IMR-90 (cell line): Measurements from ENCODE around the gene PGR. TPM values are rescaled to one million over a fixed set of nuclear protein-coding genes. Genes with fewer than 3 reads are reported as not detected.

Experiments
- ATAC-seq: fragments of 200-7000 bp; cut with Tn5 transposase; 2 replicates; pipeline ENCODE4 v1.9.1; 2020; ENCODE audit warnings: low read depth, mild to moderate bottlenecking, moderate library complexity
- BruUV-seq: library from RNA; stranded (reverse); fragments of 400-500 nt; replicated peaks from 2 replicates; lab custom pipeline; 2021; lab: Mats Ljungman, UMichigan
- CTCF ChIA-PET: fragments of 300-600 bp; formaldehyde crosslinking; extraction: SDS; loops from one replicate; lab custom pipeline; 2021; ENCODE audit warnings: antibody characterized with exemption; lab: Yijun Ruan, JAX
- POLR2A ChIA-PET: fragments of 300-600 bp; sonication (Branson Sonifier 250); formaldehyde crosslinking; loops from one replicate; lab custom pipeline; 2022; ENCODE audit warnings: antibody characterized with exemption; ENCODE audit not compliant: unreplicated experiment; lab: Charles Lee
- DNase-seq: peaks from one replicate; pipeline ENCODE4 v3.0.0; 2013
- H2AFZ ChIP-seq: replicated peaks from 2 replicates; pipeline ENCODE3; 2013; ENCODE audit warnings: low read length, mild to moderate bottlenecking; ENCODE audit not compliant: poor library complexity
- H2AK5ac ChIP-seq: 2 replicates; pipeline ENCODE4 v1.6.1; 2013; ENCODE audit warnings: low read depth, low read length, inconsistent platforms
- H2AK9ac ChIP-seq: replicated peaks from 2 replicates; pipeline ENCODE3; 2013; ENCODE audit warnings: mild to moderate bottlenecking, low read depth, low read length, moderate library complexity; ENCODE audit not compliant: poor library complexity
- H2BK120ac ChIP-seq: 2 replicates; pipeline ENCODE4 v1.6.1; 2013; ENCODE audit warnings: low read depth, low read length, inconsistent platforms
- H2BK15ac ChIP-seq: 3 replicates; pipeline ENCODE4 v1.6.1; 2013; ENCODE audit warnings: low read depth, low read length, inconsistent platforms
- H2BK20ac ChIP-seq: 2 replicates; pipeline ENCODE4 v1.6.1; 2013; ENCODE audit warnings: low read depth, mild to moderate bottlenecking, inconsistent platforms, low read length, moderate library complexity
- H2BK5ac ChIP-seq: 2 replicates; pipeline ENCODE4 v1.6.1; 2013; ENCODE audit warnings: mild to moderate bottlenecking, low read depth, low read length, inconsistent platforms; ENCODE audit not compliant: poor library complexity, severe bottlenecking
- H3K14ac ChIP-seq: replicated peaks from 2 replicates; pipeline ENCODE4 v1.6.1; 2013; ENCODE audit warnings: low read depth, low read length, inconsistent platforms
- H3K18ac ChIP-seq: 2 replicates; pipeline ENCODE4 v1.6.1; 2013; ENCODE audit warnings: low read depth, low read length, control low read depth
- H3K23ac ChIP-seq: 2 replicates; pipeline ENCODE4 v1.6.1; 2013; ENCODE audit warnings: low read depth, low read length, inconsistent platforms
- H3K27ac ChIP-seq: 2 replicates; pipeline ENCODE4 v1.5.1; 2013; ENCODE audit warnings: mild to moderate bottlenecking, control low read depth, low read length; ENCODE audit not compliant: insufficient read depth
- H3K27me3 ChIP-seq: 2 replicates; pipeline ENCODE4 v1.6.1; 2013; ENCODE audit warnings: low read length; ENCODE audit not compliant: control insufficient read depth, insufficient read depth
- H3K36me3 ChIP-seq: 2 replicates; pipeline ENCODE4 v1.6.1; 2013; ENCODE audit warnings: low read length, mixed read lengths; ENCODE audit not compliant: control insufficient read depth, insufficient read depth
- H3K4ac ChIP-seq: 2 replicates; pipeline ENCODE4 v1.6.1; 2013; ENCODE audit warnings: low read depth, low read length, inconsistent platforms
- H3K4me1 ChIP-seq: 2 replicates; pipeline ENCODE4 v1.6.1; 2013; ENCODE audit warnings: low read length, mixed read lengths; ENCODE audit not compliant: control insufficient read depth, insufficient read depth
- H3K4me2 ChIP-seq: 2 replicates; pipeline ENCODE4 v1.6.1; 2013; ENCODE audit warnings: low read depth, mild to moderate bottlenecking, control low read depth, low read length, moderate library complexity
- H3K4me3 ChIP-seq: 2 replicates; pipeline ENCODE4 v1.5.1; 2013; ENCODE audit warnings: low read depth, mild to moderate bottlenecking, control low read depth, low read length, moderate library complexity; ENCODE audit not compliant: insufficient read depth
- H3K56ac ChIP-seq: 2 replicates; pipeline ENCODE4 v1.6.1; 2013; ENCODE audit warnings: low read length, inconsistent platforms; ENCODE audit not compliant: insufficient read depth; ENCODE audit errors: extremely low read depth
- H3K79me1 ChIP-seq, 2 experiments: 2 replicates each; pipeline ENCODE4 v1.6.1; 2013; ENCODE audit warnings: low read length in 2 of 2, inconsistent platforms in 1 of 2, low read depth in 1 of 2
- H3K9ac ChIP-seq: 2 replicates; pipeline ENCODE4 v1.6.1; 2013; ENCODE audit warnings: low read depth, low read length, control low read depth
- H3K9me1 ChIP-seq: 2 replicates; pipeline ENCODE4 v1.6.1; 2013; ENCODE audit warnings: low read length, inconsistent platforms; ENCODE audit not compliant: insufficient read depth
- H3K9me3 ChIP-seq: 2 replicates; pipeline ENCODE4 v1.6.1; 2013; ENCODE audit warnings: low read length; ENCODE audit not compliant: control insufficient read depth, insufficient read depth
- H4K20me1 ChIP-seq: 2 replicates; pipeline ENCODE4 v1.6.1; 2013; ENCODE audit warnings: low read length, inconsistent platforms; ENCODE audit not compliant: insufficient read depth
- H4K5ac ChIP-seq: 2 replicates; pipeline ENCODE4 v1.6.1; 2013; ENCODE audit warnings: mild to moderate bottlenecking, low read depth, low read length, control low read depth
- H4K8ac ChIP-seq, 2 experiments: 2 replicates each; pipeline ENCODE4 v1.6.1; 2013; ENCODE audit warnings: low read depth in 2 of 2, low read length in 2 of 2, control low read depth in 1 of 2, inconsistent platforms in 1 of 2
- H4K91ac ChIP-seq: 2 replicates; pipeline ENCODE4 v1.6.1; 2013; ENCODE audit warnings: low read depth, low read length, inconsistent platforms; ENCODE audit not compliant: insufficient read depth
- BHLHE40 ChIP-seq: fragments of 150-350 bp; IDR thresholded peaks from 2 replicates; pipeline ENCODE4 v1.6.1; 2016; ENCODE audit warnings: mild to moderate bottlenecking, low read depth, low read length
- CEBPB ChIP-seq: IDR thresholded peaks from 2 replicates; pipeline ENCODE4 v1.6.1; 2012; ENCODE audit warnings: low read depth, low read length, improper control_type of control experiment
- CHD1 ChIP-seq: IDR thresholded peaks from 2 replicates; pipeline ENCODE4 v1.6.1; 2012; ENCODE audit warnings: low read depth, low read length, improper control_type of control experiment
- FOS ChIP-seq: fragments of 150-350 bp; IDR thresholded peaks from 2 replicates; pipeline ENCODE4 v1.6.1; 2016; ENCODE audit warnings: low read depth, low read length
- MAFK ChIP-seq: IDR thresholded peaks from 2 replicates; pipeline ENCODE4 v1.6.1; 2012; ENCODE audit warnings: low read depth, low read length, improper control_type of control experiment
- MAZ ChIP-seq: IDR thresholded peaks from 2 replicates; pipeline ENCODE4 v1.6.1; 2012; ENCODE audit warnings: low read depth, mild to moderate bottlenecking, low read length, improper control_type of control experiment, moderate library complexity, borderline replicate concordance
- MXI1 ChIP-seq: IDR thresholded peaks from 2 replicates; pipeline ENCODE4 v1.6.1; 2012; ENCODE audit warnings: low read depth, mild to moderate bottlenecking, low read length, moderate library complexity, borderline replicate concordance
- NFE2L2 ChIP-seq: fragments of 150-350 bp; IDR thresholded peaks from 2 replicates; pipeline ENCODE4 v1.6.1; 2016; ENCODE audit warnings: low read depth, mild to moderate bottlenecking, low read length
- POLR2A ChIP-seq: IDR thresholded peaks from 2 replicates; pipeline ENCODE4 v1.6.1; 2012; ENCODE audit warnings: mild to moderate bottlenecking, low read depth, low read length
- RAD21 ChIP-seq: IDR thresholded peaks from 2 replicates; pipeline ENCODE4 v1.6.1; 2012; ENCODE audit warnings: low read length, improper control_type of control experiment
- RCOR1 ChIP-seq: IDR thresholded peaks from 2 replicates; pipeline ENCODE4 v1.6.1; 2012; ENCODE audit warnings: mild to moderate bottlenecking, low read length, improper control_type of control experiment; ENCODE audit not compliant: insufficient replicate concordance
- RFX5 ChIP-seq: IDR thresholded peaks from 2 replicates; pipeline ENCODE4 v1.8.0; 2012; ENCODE audit warnings: low read depth, mild to moderate bottlenecking, low read length, moderate library complexity
- SMC3 ChIP-seq: fragments of 150-350 bp; IDR thresholded peaks from 2 replicates; pipeline ENCODE4 v1.6.1; 2016; ENCODE audit warnings: low read depth, mild to moderate bottlenecking, antibody characterized with exemption, low read length, moderate library complexity
- WGBS, 2 experiments: methylation state at CpG; one replicate each; pipeline versions ENCODE4 v1.1.5 to v1.1.7; 2013; ENCODE audit warnings: missing lambda C conversion rate in 2 of 2; ENCODE audit not compliant: insufficient read length in 1 of 2; ENCODE audit errors: extremely low coverage in 2 of 2; 5-methylcytosine and 5-hydroxymethylcytosine counted together
- dilution Hi-C: fragments of 300-500 bp; cut with HindIII; formaldehyde crosslinking; loops from one replicate; pipeline ENCODE4 v1.14.3; 2018; ENCODE audit warnings: low sequenced_read_pairs; ENCODE audit not compliant: unreplicated experiment
- in situ Hi-C: fragments of 300-500 bp; cut with MboI; formaldehyde crosslinking; loops from 3 replicates; pipeline ENCODE4 v1.14.3; 2019; ENCODE audit warnings: low sequenced_read_pairs, inconsistent platforms, mixed read lengths
- intact Hi-C: fragments of 100-400 bp; cut with micrococcal nuclease; formaldehyde crosslinking; loops from 2 replicates; pipeline ENCODE4 v1.10.0; 2022
- polyA plus RNA-seq, 3 experiments: library from polyadenylated mRNA; depleted of rRNA; stranded (reverse); fragments of >200 nt; gene quantifications; 2 replicates each; pipeline ENCODE4 v1.2.3, GENCODE V29; 2012; ENCODE audit warnings: low replicate concordance in 1 of 3
- total RNA-seq: library from RNA; depleted of rRNA; stranded (reverse); fragments of >200 nt; gene quantifications from 2 replicates; pipeline ENCODE4 v1.2.3, GENCODE V29; 2012
- TF ChIP-seq, protein P1 (sequence below): conservative IDR thresholded peaks from 2 replicates; pipeline ENCODE4 v1.5.1; 2012; ENCODE audit warnings: mild to moderate bottlenecking, low read depth, low read length, improper control_type of control experiment
- TF ChIP-seq, protein P2 (sequence below): fragments of 150-350 bp; IDR thresholded peaks from 2 replicates; pipeline ENCODE4 v1.6.1; 2017; ENCODE audit warnings: mild to moderate bottlenecking, antibody characterized with exemption, low read length, low read depth
- TF ChIP-seq, protein P3 (sequence below): fragments of 150-350 bp; IDR thresholded peaks from 2 replicates; pipeline ENCODE4 v1.6.1; 2016; ENCODE audit warnings: low read depth, mild to moderate bottlenecking, low read length, moderate library complexity, borderline replicate concordance

Gene PGR
- total and polyA plus RNA-seq, 2 of the 4 experiments (the other 2 are of a cell fraction): under 0.01 TPM; not detected in 1

DNA sequence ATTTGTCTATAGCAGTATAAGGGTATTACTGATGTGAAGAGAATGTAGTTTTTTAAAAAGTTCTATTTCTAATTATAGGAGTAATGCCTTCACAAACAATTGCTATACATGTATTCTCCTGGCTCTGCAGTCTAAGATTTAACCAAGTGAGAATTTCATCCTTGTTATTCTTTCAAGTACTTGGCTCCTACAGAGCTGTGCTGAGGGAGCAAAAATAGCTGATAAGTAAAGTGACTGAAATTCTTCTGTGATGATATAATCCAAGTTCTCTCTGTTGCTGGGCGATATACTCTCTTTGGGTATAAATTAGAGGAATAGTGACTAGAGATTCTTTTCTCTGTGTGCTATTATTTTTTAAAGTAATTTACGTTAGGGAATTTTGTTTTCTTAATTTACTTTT, 68.0 kb downstream of the PGR start:
- in situ Hi-C loops (no loop called here), intact Hi-C loops (no loop called here), dilution Hi-C loops (no loop called here)
- Histone ChIP-seq H4K20me1 (no peaks in the 10 kb centered on the region), H3K23ac (no peak overlapping the region), H2AFZ (no peak overlapping the region), H3K4me2 (no peak overlapping the region), H3K79me1 (no peaks in the 10 kb centered on the region), H3K9me1 (no peaks in the 10 kb centered on the region), H3K36me3 (no peaks in the 10 kb centered on the region), H3K4me1 (no peaks in the 10 kb centered on the region), H3K14ac (no peak overlapping the region), H2BK20ac (no peak overlapping the region), H3K9ac (no peak overlapping the region), H3K18ac (no peak overlapping the region), H2BK5ac (no peak overlapping the region), H3K9me3 (no peaks in the 10 kb centered on the region), H4K5ac (no peak overlapping the region), H3K4me3 (no peak overlapping the region), H2BK15ac (no peak overlapping the region), H3K56ac (no peak overlapping the region), H2AK5ac (no peak overlapping the region), H4K8ac (no peak overlapping the region), H4K91ac (no peak overlapping the region), H3K27me3 (no peaks in the 10 kb centered on the region), H3K4ac (no peak overlapping the region), H2BK120ac (no peak overlapping the region), H2AK9ac (no peak overlapping the region), H3K27ac (no peak overlapping the region)
- peak; percentile 29; the same call in 1 of the 2 replicates for ATAC-seq
- POLR2A ChIA-PET: no interaction called here
- WGBS, 2 experiments: no CpG with 5 or more reads among the region's 2 CpGs
- DNase-seq: peak; percentile 21
- BruUV-seq: no TSS peak
- CTCF ChIA-PET: no interaction called here
- TF ChIP-seq RAD21 (no peak), SMC3 (no peak), POLR2A (no peak), RCOR1 (no peak), BHLHE40 (no peak), MXI1 (no peak), MAFK (no peak), CHD1 (no peak), CEBPB (no peak), MAZ (no peak), NFE2L2 (no peak), FOS (no peak), RFX5 (no peak)
- TF ChIP-seq, protein P1, sequence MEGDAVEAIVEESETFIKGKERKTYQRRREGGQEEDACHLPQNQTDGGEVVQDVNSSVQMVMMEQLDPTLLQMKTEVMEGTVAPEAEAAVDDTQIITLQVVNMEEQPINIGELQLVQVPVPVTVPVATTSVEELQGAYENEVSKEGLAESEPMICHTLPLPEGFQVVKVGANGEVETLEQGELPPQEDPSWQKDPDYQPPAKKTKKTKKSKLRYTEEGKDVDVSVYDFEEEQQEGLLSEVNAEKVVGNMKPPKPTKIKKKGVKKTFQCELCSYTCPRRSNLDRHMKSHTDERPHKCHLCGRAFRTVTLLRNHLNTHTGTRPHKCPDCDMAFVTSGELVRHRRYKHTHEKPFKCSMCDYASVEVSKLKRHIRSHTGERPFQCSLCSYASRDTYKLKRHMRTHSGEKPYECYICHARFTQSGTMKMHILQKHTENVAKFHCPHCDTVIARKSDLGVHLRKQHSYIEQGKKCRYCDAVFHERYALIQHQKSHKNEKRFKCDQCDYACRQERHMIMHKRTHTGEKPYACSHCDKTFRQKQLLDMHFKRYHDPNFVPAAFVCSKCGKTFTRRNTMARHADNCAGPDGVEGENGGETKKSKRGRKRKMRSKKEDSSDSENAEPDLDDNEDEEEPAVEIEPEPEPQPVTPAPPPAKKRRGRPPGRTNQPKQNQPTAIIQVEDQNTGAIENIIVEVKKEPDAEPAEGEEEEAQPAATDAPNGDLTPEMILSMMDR: no peak
- TF ChIP-seq, protein P2, sequence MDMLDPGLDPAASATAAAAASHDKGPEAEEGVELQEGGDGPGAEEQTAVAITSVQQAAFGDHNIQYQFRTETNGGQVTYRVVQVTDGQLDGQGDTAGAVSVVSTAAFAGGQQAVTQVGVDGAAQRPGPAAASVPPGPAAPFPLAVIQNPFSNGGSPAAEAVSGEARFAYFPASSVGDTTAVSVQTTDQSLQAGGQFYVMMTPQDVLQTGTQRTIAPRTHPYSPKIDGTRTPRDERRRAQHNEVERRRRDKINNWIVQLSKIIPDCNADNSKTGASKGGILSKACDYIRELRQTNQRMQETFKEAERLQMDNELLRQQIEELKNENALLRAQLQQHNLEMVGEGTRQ: no peak
- TF ChIP-seq, protein P3, sequence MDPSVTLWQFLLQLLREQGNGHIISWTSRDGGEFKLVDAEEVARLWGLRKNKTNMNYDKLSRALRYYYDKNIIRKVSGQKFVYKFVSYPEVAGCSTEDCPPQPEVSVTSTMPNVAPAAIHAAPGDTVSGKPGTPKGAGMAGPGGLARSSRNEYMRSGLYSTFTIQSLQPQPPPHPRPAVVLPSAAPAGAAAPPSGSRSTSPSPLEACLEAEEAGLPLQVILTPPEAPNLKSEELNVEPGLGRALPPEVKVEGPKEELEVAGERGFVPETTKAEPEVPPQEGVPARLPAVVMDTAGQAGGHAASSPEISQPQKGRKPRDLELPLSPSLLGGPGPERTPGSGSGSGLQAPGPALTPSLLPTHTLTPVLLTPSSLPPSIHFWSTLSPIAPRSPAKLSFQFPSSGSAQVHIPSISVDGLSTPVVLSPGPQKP: no peak
